ENCODE measurements around the gene GRM8.
"Not testable (repeated sequence)": the region's sequence is repeated elsewhere in the genome, so short reads cannot be mapped to it uniquely, and the experiment has no call there.

GRCh38 chr7:126901041-126901765, 351.5 kb downstream of the GRM8 start:
- not testable (repeated sequence) for TF ChIP-seq CTCF, POLR2A (IDR thresholded peaks at IDR 0.05)

Measured in breast epithelium (tissue), 3 donors.